ENCODE results near the gene CNOT9.

The CNOT9 gene

DNA sequence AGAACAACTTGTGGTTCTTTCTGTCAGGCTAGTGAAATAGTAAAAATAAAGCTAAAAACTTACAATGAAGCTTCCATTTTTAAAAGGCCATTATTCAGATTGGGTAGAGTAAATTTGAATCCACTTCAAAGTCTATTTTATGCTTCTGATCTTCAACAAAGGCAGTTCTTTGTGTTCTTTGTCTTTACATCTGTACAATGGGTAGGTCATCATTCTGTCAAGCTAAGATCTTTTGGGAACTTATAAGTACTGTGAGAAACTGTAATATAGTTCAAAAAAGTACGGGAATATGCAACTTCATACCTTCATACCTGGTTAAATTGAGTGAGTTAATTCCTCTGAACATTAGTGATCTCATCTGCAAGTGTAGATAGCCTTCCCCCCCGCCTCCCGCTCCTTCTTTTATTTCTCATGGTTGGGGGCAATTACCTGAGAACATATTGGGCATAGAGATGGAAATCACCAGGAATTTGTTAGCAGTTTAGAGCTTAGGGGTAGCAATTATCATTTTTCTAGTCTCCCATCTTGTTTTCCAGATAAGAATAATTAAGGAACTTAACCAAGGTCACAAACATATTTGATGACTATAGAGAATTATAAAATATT, 9.7 kb downstream of the CNOT9 start:
- DNase-seq (ENCODE audit: low read depth) = no peak

GRCh38 chr2:218582076-218582475, 13.4 kb downstream of the CNOT9 start:
- no peak for DNase-seq (ENCODE audit: low read depth)

GRCh38 chr2:218583983-218584850, 15.6 kb downstream of the CNOT9 start:
- no peak for DNase-seq (ENCODE audit: low read depth)

DNA sequence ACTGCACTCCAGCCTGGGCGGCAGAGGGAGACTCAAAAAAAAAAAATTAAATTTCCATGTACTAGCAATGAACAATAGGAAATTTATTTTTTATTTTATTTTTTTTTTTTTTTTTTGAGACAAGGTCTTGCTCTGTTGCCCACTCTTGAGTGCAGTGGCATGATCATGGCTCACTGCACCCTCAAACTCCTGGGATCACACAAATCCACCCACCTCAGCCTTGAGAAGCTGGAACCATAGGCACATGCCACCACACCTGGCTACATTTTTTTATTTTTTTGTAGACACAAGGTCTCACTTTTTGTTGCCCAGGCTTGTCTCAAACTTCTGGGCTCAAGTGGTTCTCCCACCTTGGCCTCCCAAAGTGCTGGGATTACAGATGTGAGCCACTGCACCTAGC, 16.9 kb downstream of the CNOT9 start:
- DNase-seq (ENCODE audit: low read depth) = no peak

GRCh38 chr2:218605432-218605831, 36.8 kb downstream of the CNOT9 start:
- no peak for DNase-seq (ENCODE audit: low read depth)

DNA sequence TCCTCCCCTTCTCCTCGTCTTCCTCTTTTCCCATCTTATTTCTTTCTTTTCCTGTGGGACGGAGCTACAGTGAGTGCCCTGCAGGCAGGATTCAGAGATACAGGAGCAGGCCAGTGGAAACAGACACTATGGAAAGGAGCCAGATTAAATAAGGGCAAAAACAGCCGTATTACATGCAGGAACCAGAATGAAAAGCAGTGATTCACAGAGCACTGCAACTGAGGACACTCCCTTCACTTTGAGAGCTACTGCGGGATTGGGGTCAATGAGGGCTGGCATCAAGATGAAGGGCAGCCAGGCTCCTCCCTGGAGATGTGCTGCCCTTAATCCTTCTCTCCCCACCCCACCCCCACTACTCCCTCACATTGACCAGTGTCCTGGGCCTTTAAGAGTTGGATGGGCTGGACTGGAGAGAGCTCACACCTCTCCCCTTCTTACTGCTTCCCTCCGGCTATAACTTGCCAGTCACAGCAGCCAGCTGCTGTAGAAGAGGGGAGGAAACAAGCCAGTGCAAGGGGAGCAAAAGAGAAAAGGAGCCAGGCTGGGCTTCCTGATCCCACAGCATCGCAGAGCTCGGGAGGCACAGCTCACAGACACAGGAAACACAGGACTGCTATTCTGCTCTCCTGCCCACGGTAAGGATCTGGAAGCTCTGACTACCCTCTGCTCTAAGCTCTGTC, 38.9 kb downstream of the CNOT9 start, which contains the start of gene PLCD4:
TSS of gene PLCD4 (plus strand) at position 464 of the 680 bp plus-strand sequence. CDS start 7,841 bp downstream, outside the sequence.
- DNase-seq (ENCODE audit: low read depth) = no peak

DNA sequence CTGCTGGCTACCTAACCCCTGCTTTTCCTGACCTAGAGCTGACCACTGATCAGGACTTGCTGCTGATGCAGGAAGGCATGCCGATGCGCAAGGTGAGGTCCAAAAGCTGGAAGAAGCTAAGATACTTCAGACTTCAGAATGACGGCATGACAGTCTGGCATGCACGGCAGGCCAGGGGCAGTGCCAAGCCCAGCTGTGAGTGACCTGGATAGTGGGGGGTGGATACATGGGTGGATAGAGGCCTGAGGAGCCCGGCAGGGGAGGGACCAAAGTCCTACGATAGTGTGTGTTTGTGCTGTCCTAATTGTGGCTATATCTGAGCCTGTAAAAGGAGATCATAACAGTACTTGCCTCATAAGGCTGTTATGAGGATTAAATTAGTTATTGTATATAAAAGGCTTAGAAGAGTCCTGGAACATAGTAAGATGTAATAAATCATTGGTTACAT, 47.3 kb downstream of the CNOT9 start:
- DNase-seq (ENCODE audit: low read depth) = no peak

DNA sequence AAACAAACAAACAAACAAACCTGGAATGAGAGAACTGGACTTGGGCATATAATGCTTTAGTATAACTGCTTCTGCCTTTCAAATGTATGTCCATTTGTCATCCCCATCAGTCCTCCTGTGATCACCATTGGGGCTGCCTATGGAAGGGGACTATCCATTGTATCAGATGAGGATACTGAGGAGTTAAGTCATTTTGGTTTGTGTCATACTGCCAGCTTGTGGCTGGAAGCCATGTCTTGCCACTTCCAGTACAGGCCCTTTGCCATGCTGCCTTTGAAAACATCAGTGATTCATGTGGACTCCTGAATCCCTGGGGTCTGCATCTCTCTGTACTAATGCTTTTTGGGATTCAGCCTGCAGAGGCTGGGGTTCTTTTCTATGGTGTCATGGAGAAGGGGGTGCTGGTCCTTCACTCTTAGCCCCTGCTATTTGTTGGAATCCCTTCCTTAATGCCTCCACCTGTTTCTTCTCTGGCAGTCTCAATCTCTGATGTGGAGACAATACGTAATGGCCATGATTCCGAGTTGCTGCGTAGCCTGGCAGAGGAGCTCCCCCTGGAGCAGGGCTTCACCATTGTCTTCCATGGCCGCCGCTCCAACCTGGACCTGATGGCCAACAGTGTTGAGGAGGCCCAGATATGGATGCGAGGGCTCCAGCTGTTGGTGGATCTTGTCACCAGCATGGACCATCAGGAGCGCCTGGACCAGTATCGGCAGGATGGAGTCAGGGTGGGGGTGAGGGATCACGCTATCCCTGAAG, 49.6 kb downstream of the CNOT9 start:
- DNase-seq (ENCODE audit: low read depth) = no peak

- DNase-seq (ENCODE audit: low read depth) = no peak
Observed at GRCh38 chr2:218621007-218621406, 52.4 kb downstream of the CNOT9 start.

GRCh38 chr2:218622606-218623365, 54.1 kb downstream of the CNOT9 start:
- no peak for DNase-seq (ENCODE audit: low read depth)

- no peak for DNase-seq (ENCODE audit: low read depth)
Observed at GRCh38 chr2:218623366-218623705, 54.7 kb downstream of the CNOT9 start.

- DNase-seq (ENCODE audit: low read depth) = no peak
Observed at GRCh38 chr2:218626369-218626768, 57.7 kb downstream of the CNOT9 start.

DNA sequence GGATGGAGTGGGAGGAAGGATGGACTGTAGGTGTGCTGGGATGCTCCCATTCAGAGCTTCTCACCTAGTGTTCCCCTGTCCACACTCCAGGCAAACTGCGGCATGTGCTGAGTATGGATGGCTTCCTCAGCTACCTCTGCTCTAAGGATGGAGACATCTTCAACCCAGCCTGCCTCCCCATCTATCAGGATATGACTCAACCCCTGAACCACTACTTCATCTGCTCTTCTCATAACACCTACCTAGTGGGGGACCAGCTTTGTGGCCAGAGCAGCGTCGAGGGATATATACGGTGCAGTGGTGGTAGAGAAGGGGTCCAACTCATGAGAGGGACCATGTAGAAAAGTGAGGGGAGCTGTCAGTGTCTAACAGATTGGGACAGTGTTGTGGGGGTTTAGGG, 59.3 kb downstream of the CNOT9 start:
- DNase-seq (ENCODE audit: low read depth) = no peak

GRCh38 chr2:218631837-218632236, 63.2 kb downstream of the CNOT9 start:
- DNase-seq (ENCODE audit: low read depth) = no peak

GRCh38 chr2:218635719-218636118, 67.1 kb downstream of the CNOT9 start:
- DNase-seq (ENCODE audit: low read depth) = no peak

DNA sequence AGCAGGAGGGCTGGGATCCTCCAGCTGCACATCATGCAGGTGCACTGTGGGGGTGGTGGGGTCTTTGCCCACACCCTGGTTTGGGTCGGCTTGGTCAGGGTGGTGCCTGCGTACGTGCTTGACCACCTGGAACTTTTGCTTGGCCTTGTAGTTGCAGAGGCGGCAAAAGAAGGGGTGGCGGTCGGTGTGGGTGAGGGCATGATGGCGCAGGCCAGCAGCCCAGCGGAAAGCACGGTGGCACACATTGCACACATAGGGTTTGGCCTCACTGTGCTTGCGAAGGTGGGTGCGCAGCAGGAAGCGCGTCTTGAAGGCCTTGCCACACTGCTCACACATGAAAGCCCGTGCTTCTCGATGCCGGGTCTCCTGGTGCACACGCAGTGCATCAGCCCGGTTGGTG, 69.7 kb downstream of the CNOT9 start:
- DNase-seq (ENCODE audit: low read depth) = no peak

DNA sequence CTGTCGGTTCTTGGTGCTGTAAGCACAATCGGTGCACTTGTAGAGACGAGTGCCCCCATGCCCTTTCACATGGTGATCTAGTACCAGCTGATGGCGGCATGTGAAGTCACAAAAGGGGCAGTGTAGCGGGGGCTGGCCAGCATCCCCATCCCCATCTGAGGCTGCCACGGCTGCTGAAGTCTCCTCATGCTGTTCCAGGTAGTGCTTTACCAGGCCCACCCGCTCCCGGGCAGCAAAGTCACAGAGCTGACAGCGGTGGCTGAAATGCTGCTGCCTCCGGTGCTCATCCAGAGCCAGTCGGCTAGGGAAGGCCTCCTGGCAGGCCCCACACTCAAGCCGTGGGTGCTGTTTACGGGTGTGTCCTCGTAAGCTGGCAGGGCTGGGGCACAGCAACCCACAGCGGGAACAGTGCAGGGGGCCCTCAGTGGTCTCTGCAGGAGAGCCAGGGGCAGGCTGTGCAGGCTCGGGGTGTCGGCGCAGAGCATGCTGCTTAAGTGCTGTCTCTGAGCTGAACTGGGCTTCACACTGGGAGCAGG, 73.5 kb downstream of the CNOT9 start:
- DNase-seq (ENCODE audit: low read depth) = no peak

- no peak for DNase-seq (ENCODE audit: low read depth)
Observed at GRCh38 chr2:218642786-218643185, 74.1 kb downstream of the CNOT9 start.

- DNase-seq (ENCODE audit: low read depth) = no peak
Observed at GRCh38 chr2:218643751-218644310, 75.2 kb downstream of the CNOT9 start.

- no peak for DNase-seq (ENCODE audit: low read depth)
Observed at GRCh38 chr2:218644721-218645120, 76.1 kb downstream of the CNOT9 start.

DNA sequence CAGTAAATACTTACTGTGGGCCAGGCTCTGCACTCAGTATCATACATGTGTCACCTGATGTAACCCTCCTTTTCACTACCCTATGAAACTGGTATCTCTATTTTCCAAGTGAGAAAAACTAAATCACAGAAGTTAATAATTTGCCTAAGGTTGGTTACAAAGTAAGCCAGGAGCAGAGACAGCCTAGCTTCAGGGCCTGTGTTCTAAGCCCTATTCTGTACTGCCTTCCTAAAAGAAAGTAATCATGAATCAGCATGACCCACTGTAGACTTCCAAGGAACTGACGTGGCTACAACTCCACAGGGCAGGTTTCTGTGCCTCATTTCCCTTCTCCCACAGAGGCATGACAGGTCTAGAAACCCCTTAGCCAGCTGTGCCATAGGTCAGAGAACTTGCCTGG, 76.5 kb downstream of the CNOT9 start:
- no peak for DNase-seq (ENCODE audit: low read depth)

Data from activated T-cell treated with anti-CD3 and anti-CD28 coated beads for 1 hour (primary cell).